HG03064 (cell line): ENCODE measurements around the gene TMEM131.

Experiments
- ATAC-seq: cut with Tn5 transposase; IDR thresholded peaks from one replicate; pipeline ENCODE4 v1.9.1; 2021; ENCODE audit warnings: low read depth; ENCODE audit not compliant: unreplicated experiment

The TMEM131 gene

DNA sequence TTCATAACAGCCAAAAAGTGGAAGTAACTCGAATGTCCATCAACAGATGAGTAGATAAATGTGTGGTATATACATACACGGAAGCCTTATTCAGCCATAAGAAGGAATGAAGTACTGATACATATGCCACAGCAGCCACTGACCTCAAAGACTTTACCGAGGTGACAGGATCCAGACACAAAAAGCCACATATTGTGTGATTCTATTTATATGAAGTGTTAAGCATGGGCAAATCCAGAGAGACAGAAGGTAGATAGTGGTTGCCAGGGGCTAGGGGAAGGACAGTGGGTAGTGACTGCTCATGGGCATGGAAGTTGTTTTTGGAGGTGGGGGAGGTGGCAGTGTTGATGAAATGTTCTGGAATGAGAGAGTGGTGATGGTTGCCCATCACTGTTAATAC is 248.5 kb downstream of the TMEM131 start:
- no peak for ATAC-seq

GRCh38 chr2:97745474-97746174 is 250.1 kb downstream of the TMEM131 start:
- ATAC-seq, result no peak

GRCh38 chr2:97743913-97744312 is 251.8 kb downstream of the TMEM131 start:
- no peak for ATAC-seq

GRCh38 chr2:97742381-97742847 is 253.3 kb downstream of the TMEM131 start:
- no peak for ATAC-seq

DNA sequence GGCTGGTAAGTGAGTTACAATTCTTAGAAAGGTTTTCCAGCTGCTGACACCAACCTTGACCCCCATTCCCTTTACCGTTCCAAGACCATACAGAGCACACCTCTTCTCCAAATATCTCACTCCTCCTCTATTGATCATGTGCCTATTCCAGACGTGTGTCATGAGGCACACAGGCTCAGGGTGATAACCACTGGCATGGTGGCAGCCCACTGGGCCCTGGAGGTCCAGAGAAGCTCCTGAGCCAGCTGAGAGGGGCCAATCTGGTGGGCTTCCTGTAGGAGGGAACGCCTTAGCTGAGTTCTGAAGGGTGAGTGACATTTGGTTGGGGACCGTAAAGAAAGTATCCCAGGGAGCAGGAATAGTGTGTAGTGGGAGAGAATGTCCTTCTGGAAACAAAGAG is 254.1 kb downstream of the TMEM131 start:
- ATAC-seq, result no peak

DNA sequence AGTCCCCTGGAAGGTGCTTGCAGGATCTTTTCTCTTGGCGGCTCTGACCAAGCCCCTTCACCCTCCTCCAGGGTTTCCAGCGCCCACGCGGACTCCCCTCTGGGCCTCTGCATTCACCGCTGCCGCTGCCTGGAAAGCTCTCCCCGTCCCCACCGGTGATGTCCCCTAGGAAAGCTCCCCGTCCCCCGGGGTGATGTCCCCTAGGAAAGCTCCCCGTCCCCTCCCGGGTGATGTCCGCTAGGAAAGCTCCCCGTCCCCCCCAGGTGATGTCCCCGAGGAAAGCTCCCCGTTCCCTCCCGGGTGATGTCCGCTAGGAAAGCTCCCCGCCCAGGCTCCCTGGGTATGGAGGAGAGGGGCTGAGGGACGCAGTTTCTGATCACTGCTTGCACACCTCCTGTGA is 254.5 kb downstream of the TMEM131 start:
- ATAC-seq, result no peak

DNA sequence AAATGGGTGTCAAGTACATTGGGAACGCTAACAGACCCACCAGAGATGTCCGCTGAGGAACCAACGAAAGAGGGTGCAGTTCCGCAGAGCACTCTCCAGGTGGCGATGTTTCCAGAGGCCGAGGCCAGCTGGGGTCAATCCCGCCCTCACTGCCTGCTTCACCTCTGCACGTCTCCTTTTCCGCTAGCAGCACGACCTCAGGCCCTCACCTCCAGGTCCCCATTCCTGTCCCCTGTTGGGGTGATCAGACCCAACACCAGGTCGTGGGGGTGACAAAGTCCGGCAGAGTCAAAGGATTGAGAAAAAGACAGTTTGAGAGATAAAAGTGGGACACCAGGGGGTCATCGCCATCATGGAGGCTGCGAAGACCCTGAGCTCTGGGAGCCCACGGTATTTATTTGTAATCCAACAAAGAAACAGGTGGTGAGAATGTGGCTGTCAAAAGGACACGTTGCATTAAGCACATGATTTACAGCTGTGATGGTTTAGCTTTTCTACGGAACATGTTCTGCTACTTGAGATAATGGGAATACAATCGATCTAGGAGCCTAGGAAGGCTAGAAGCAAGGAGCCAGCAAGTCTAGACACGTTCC is 255.1 kb downstream of the TMEM131 start:
- ATAC-seq, result no peak

DNA sequence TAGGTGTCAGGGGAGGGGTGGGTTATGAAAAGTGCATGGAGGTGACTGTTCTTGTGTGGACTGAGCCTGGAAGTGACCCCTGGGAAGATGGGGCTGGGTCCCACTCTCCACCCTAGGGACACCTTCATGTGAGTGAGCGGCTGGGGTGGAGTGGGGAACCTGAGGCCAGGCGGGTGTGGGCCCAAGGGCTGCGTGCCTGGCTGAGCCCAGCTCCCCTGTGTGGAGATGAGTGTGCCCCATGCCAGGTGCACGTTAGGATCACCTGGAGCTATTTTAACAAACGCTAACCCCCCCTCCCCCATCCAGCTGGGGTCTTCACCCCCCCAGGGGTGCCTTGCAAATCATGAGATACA is 255.9 kb downstream of the TMEM131 start:
- no peak for ATAC-seq

DNA sequence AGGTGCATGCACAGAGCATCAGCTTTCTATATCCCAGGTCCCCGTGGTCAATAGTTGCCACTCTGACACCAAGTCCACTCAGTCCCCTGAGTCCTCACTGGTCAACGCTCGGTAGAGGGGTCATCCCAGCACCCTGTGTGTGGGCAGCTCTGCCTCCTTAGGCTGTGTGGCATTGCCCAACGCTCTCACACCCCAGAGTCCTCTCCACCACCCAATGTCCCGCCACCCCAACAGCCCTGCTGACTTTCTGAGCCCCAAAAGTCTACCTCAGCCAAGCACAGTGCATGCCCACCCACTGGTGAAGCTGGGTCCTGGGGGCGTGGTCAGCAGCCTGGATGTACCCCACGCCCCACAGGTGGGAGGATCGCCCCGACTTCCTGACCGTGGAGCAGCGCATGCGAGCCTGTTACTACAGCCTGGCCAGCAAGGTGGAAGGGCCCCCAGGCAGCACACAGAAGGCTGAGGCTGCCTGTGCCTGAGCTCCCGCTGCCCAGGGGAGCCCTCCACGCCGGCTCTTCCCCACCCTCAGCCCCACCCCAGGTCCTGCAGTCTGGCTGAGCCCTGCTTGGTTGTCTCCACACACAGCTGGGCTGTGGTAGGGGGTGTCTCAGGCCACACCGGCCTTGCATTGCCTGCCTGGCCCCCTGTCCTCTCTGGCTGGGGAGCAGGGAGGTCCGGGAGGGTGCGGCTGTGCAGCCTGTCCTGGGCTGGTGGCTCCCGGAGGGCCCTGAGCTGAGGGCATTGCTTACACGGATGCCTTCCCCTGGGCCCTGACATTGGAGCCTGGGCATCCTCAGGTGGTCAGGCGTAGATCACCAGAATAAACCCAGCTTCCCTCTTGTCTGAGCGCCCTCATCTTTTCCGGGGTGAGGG is 256.5 kb downstream of the TMEM131 start:
- no peak for ATAC-seq

DNA sequence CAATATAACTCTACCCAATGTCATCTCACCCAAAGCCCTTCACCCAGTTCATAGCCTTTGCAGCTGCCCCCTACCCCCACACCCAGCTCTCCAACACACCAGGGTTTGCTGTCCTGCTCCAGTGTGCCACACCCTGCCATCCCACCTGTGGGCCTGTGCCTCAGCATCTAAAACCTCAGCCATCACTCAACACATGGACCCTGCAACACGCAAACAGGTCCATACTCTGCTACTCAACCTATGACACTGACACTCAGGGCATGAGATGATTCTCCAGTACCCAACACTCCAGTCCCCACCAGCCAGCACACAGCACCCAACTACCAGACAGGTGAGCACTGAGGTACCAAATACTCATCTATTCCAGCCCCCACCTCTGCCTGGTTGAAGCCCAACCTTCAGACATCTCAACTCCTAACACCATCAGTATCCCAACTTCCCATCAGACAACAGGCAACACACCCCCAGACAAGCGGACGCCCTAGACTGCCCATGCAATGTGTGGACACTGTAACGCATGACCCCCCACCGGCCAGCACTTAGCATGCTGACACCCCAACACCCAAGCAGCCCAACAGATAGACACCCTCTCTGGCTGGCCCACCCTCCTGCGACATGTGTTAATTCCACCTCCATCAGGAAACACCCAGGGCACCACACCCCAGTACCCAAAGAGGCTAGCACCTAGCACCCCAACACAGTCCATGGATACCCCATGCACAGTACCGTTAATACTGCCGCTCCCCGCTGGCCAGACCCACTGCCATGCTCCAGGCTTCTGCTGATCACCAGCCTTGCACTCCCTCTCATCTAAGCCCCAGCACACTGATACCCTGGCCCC is 257.3 kb downstream of the TMEM131 start:
- ATAC-seq, result no peak

DNA sequence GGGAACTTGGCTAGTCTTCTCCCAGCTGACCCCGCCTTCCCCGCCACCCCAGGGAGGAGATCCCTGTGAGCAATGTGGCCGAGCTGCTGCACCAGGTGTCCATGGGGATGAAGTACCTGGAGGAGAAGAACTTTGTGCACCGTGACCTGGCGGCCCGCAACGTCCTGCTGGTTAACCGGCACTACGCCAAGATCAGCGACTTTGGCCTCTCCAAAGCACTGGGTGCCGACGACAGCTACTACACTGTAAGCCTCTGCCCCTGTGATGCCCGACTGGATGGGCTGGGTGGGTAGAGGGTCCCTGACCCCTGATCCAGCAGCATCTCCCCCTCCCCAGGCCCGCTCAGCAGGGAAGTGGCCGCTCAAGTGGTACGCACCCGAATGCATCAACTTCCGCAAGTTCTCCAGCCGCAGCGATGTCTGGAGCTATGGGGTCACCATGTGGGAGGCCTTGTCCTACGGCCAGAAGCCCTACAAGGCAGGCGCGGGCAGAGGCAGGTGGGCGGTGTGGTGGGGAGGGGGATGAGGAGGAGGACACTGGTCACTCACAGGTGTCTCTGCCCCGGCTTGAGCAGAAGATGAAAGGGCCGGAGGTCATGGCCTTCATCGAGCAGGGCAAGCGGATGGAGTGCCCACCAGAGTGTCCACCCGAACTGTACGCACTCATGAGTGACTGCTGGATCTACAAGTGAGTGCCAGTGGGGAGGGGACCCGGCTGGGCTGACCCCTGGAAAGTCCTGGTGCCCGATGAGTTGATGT is 258.1 kb downstream of the TMEM131 start:
- no peak for ATAC-seq

- ATAC-seq, result no peak
These were observed 259.0 kb downstream of the TMEM131 start for GRCh38 chr2:97736608-97737330.

DNA sequence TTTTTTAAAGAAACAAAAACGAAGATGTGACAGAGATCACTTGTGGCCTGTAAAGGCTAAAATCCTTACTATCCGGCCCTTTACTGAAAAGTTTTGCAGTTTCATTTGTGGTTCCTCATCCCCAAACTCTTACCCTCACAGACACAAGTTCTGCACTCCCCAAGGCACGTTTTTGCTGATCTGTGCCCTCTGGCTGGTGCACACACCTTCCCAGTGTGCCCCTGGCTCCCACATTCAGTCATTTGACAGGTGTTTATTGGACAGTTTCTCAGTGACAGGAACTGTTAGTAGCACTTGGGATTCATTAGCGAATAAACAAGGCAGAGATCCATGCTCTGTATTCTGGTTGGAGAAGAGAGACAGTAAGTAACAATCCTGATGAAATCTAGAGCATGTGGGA is 259.6 kb downstream of the TMEM131 start:
- no peak for ATAC-seq

DNA sequence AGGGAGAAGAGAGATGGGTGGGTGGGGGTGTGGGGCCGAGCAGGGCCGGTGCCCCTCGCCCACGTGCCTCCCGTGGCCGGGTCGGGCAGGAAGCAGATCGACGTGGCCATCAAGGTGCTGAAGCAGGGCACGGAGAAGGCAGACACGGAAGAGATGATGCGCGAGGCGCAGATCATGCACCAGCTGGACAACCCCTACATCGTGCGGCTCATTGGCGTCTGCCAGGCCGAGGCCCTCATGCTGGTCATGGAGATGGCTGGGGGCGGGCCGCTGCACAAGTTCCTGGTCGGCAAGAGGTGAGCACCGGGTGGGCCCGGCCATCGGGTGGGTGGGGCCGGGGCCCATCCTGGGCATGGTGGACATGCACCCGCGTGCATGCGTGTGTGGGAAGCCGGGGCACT is 260.6 kb downstream of the TMEM131 start:
- no peak for ATAC-seq

DNA sequence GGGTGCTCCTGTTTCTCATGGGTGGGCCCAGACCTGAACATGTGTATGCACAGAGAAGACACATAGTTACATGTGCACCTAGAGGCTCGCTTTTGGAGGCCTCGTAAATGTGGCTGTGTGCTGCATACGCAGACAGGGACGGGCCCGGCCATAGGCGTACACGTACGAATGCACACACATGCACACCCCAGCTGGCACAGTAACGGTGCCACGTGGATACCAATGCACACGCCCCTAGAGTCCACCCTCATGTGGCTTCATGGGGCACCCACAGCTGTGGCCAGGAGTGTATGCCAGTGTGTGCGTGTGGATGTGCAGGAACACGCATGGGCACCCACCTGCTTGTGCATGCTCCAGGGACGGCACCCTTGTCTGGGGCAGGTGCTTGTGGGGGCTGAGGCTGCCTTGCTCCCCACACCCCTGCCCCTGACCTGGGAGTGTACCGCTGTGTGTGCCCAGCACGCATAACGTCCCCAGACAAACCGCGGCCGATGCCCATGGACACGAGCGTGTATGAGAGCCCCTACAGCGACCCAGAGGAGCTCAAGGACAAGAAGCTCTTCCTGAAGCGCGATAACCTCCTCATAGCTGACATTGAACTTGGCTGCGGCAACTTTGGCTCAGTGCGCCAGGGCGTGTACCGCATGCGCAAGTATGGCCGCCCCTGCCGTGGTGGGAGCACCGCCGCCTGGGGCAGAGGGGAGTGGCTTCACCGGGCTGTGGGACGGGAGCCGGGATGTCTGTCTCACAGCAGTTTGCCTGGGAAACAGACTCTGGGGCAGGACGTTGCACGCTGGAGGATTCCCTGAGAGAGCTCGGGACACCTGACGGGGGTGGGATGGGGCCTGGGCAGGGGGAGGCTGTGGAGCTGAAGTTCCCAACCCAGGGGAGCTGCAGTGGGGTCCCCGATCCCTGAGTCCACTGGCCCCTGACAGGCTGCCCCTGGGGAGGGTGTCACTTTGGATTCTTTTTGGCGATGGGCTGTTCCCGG is 261.4 kb downstream of the TMEM131 start:
- ATAC-seq, result no peak

DNA sequence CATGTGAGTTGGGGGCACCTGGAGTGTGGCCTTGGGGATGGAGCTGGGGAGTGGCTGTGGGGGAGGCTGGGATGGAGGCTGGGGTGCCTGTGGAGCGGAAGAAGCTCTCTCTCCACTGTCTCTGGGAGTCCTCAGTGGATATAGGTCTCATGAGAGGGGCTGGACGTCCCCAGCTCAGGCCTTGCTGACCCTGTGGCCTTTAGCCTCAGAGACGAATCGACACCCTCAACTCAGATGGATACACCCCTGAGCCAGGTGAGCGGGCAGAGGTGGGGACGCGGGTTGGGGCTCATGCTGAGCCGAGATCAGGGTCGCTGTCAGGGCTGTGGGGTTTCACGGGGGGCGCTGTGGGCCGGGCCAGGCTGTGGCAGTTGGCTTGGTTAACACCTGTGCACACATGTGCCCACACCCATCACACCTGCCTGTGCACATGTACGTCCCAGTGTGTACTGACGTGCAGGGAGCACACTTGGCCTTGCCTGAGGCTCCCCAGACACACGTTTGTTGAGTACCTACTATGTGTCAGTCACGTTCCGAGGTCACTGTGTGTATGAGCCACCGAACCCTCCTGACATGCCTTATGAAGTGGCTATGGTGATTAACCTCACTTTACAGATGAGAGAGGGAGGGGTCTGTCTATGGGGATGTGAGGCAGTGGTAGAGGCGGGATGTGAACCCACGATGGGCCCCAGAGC is 262.3 kb downstream of the TMEM131 start:
- ATAC-seq, result no peak
